ENCODE results near the gene TOB1.
A peak's percentile ranks its signal among the peaks of the same experiment; 100 is the strongest.

TOB1 gene

DNA sequence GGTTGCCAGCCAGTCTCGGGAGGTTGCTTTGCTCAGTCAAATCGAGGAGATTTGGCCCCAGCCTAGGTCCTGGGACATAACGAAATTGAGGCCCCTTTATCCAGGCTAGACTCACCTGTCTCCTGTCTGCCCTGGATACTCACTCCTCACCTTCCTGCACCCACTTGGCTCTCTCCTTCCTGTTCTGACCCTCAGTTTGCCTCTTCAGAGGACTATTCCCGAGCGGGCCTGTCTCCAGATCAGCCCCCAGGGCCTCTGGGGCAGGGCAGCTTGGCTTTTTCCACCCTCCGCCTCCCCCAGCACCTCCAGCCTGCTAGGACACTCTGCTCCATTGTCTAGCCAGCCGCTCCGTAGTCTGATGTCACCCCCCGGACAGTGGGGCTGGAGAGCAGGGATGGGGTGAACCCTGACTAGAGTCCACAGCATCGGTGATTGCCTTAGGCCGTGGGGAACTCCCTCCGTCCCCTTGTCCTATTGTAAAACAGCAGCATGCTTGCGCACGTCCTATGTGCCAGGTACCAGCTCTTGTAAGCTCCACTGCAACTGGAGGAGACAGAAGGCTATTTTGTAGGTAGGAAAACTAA lies 21.9 kb downstream of the TOB1 start:
- DNase-seq: no peak

DNA sequence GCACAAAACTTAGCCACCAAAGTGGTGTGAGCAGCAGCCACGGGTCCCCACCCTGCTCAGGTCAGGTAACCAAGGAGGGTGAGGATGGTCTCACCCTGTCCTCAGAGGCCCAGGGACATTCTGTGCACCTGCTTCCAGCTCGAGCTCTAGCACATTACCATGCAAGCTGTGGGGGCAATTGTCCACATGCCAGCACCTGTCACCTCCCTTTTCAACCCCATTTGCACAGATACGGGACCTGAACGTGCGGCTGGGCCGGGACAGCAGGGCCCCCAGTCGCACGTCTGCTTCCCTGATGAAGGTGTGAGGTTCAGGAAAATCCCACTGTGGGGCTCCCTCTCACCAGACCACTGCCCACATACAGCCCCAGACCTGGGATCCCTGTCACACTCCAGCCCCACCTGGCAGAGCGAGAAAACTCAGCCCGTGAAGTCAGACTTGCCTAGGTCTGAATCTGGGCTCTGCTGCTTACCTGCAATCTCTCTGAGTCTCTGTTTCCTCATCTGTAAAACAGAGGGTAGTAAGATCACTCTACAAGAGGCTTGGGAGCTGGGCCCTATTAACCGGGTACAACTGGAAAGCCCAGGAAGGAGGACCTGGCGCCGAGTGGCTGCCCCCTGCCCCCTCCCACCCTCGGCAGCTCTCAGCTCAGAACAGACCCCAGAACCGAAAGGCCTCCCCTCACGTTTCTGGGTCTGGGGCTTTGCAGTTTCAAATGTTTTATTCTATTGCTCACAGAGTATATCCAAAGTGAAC lies 22.8 kb downstream of the TOB1 start:
- DNase-seq: no peak

DNA sequence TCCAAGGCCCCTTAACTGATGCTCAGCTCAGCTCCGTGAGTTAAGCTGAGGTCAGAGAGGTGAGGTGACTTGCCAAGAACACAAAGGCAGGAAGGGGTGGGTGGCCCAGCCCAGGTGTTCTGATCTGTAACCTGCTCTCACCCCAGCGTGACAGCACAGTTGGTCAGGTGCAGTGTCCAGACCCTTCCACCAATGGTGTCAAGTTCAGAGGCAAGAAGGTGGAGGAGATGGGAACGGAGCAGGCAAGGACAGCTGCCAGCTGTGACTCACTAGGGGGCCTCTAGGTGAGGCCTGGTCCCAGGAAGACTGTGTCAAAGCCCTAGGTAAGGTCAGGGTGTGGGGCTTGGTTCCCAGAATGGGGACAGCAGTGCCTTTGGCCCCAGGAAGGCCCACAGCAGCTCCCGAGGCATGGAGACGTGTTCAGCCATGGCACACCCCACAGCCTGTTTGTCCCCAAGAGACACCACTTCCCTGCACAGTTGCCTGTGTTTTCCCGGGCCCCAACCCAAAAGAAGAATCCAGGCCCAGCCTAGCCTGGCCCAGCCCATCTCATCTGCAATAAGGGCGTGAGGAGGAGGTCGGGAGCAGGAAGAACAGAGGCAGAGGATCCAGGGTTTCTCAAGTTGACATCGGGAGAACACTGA lies 23.5 kb downstream of the TOB1 start:
- no peak for DNase-seq

DNA sequence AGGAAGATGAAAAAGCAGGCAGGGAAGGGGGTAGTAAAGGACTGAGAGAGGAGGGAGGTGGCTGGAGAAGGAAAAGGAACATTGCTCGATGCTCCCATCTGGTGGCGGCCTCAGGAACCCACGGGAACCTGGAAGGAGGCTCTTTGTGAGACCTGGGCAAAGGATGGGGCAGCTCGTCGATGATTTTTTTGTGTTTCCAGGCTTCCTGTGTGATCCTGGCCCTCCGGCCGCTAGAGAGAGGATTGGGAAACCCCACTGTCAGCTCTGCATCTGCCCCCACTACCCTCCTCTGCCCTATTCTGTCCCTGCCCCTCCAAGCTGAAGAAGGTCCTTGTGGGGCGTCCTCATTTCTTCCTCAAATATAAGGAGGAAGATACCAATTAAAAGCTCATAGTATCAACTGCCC lies 24.2 kb downstream of the TOB1 start:
- peak; percentile 80 for DNase-seq

DNA sequence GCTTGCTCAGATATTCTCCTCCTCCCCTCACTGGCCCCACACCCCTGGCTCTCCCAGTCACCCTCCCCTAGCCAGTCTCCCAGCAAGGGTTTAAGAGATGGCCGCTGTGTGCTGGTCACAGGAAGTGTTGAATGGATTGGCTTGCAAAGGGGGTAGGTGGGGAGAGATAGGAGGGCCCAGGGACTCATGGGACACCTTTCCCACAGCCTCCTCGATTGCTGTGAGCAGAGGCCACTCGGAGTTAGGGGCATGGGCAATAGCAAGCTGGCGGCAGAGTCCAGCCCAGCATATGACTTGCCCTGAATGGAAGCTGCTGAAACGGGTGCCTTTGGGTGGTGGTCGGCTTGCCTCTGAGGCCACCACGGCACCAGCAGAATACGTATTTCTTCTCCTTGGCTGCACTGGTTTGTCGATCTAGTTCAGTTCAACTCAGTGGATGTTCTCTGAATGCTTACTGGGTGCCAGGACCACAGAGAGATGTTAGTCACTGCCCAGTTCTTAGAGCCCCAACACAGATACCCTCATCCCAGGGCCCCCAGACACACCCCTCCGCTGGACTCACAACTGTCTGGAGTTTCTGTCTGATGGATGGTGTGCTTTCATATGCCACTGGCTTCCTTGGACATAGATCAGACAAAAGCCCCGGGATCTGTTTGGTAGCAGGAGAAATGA lies 24.7 kb downstream of the TOB1 start:
- DNase-seq: no peak

DNA sequence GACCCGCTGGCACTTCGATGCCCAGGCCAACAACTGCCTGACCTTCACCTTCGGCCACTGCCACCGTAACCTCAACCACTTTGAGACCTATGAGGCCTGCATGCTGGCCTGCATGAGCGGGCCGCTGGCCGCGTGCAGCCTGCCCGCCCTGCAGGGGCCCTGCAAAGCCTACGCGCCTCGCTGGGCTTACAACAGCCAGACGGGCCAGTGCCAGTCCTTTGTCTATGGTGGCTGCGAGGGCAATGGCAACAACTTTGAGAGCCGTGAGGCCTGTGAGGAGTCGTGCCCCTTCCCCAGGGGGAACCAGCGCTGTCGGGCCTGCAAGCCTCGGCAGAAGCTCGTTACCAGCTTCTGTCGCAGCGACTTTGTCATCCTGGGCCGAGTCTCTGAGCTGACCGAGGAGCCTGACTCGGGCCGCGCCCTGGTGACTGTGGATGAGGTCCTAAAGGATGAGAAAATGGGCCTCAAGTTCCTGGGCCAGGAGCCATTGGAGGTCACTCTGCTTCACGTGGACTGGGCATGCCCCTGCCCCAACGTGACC lies 25.8 kb downstream of the TOB1 start:
- DNase-seq: no peak

DNA sequence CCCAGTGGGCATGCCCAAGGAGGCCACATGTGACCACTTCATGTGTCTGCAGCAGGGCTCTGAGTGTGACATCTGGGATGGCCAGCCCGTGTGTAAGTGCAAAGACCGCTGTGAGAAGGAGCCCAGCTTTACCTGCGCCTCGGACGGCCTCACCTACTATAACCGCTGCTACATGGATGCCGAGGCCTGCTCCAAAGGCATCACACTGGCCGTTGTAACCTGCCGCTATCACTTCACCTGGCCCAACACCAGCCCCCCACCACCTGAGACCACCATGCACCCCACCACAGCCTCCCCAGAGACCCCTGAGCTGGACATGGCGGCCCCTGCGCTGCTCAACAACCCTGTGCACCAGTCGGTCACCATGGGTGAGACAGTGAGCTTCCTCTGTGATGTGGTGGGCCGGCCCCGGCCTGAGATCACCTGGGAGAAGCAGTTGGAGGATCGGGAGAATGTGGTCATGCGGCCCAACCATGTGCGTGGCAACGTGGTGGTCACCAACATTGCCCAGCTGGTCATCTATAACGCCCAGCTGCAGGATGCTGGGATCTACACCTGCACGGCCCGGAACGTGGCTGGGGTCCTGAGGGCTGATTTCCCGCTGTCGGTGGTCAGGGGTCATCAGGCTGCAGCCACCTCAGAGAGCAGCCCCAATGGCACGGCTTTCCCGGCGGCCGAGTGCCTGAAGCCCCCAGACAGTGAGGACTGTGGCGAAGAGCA lies 26.4 kb downstream of the TOB1 start:
- no peak for DNase-seq

DNA sequence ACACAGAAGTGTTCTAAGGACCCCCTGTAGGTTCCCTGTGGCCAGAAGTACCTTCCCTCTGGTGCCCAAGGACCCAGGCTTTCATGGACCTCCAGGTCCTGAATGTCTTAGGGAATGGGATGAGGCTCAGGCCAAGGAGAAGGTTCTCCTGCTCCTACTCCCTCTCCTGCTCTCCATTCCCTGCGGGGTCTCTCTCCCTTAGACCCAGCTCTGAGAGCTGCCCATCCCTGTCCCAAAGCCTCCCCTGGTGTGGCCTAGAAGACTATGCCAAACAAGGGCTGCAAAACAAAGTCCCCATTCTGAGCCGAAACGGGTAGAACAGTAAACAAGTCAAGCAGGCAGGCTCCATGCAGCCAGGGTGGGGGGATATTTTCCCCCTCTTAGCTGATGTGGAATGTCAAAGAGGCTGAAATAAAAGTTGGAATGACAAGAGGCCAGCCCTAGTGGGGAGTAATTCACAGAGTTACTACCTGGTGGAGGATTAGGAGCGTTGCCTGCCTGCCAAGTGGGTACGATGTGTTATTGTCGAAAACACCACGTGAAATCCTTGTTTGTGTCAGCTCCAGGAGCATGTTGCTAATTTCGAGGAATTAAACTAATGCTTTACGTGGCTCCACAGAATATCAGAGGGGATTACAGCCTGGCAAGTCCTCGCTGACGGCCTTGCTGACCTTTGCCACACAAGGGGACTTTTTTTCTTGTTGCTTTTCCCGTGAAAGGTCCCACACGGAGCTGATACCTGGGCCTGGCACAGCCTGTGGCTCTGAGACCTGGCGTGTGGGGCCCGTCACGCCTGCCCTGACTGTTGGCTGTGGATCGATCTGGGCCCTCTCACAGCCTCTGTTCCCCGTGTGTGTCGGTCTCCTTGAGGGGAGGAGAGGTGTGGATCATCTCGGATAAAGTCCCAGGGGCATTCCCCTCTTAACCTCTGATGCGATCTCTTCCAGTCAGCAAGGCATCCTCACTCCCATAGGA lies 27.9 kb downstream of the TOB1 start:
- DNase-seq: no peak

DNA sequence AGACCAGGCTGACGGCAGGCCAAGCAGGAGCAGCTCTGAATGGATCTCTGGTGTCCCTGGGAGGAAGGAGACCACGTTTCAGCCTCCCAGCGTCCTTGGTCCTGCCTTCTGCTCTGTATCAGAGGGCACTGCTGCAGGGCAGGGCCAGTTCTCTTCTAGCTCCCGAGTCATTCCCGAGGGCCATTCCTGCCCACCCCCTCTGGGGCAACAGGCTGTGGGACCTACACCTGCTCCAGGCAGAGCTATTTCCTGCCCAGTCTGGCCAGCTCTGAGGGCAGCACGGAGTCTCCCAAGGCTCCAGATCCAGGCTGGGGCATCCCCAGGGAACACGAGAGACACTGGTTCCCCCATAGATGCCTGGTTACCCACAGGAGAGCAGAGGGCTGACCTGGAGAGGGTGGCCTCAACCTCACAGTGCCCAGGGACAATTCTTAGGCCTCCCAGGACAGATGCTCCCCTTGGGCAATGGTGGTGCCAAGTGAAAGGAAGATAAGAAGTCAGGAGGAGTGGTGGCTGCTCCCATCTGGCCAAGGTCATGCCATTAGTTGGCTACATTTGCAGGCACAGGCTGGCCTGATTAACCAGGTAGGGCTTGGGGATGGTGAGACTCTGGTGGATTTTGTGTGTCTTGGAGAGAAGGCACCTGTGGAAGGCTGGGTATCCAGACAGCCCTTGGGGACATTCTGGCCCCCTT lies 28.7 kb downstream of the TOB1 start:
- no peak for DNase-seq

DNA sequence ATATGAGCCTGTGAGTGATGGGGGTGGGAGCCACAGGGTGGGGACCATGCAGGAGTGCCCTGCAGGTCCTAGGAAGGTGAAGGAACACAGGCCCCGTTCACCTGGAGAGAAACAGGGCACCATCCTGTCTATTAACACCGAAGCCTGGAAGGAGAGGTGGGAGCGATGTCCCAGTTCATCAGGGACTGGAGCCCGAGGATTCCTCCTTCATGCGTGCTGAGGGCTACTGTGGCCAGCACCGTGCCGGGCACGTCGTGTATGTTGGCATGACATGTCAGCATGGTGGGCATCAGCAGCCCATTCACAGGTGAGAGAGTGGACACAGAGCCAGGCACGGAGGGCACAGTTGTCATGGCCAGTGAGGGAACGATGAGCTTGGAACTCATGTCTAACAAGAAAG lies 29.3 kb downstream of the TOB1 start:
- DNase-seq: no peak

DNA sequence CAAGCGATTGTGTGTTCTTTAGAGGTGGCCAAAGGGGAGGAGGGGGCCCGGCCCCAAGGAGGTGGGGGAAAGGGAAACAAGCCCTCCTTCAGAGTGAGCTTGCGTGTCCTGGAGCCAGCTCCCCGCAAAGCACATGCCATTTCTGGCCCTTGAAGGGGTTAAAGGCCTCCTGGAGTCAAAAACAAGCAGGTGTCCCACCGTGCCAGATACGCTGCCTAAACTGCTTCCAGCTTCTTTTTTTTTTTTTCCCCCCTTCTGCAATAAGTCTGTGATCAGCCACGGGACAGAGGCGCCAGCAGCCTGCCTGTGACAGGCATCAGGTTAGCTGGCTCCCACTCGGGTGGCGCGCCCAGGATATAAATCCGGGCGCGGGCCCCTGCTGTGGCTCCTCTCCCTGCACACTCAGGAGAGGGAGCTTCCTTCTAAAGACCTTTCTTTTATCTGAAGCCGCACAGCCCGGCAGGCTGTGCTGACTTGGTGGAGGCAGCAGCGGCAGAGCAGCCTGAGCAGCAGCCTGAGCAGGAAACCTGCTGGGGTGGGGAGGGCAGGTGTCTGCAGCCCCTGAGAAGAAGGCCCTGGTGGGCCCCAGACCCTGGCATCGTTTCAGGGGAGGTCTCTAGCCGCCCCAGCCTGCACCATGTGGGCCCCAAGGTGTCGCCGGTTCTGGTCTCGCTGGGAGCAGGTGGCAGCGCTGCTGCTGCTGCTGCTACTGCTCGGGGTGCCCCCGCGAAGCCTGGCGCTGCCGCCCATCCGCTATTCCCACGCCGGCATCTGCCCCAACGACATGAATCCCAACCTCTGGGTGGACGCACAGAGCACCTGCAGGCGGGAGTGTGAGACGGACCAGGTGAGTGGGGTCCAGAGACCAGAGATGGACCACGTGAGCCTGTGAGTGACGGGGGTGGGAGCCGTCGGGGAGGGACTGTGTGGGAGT lies 30.6 kb downstream of the TOB1 start, which contains the start of gene WFIKKN2:
WFIKKN2 (plus strand) TSS at position 286 of the 934 bp plus-strand sequence; CDS start at position 638, 352 bp downstream.
- DNase-seq: no peak

DNA sequence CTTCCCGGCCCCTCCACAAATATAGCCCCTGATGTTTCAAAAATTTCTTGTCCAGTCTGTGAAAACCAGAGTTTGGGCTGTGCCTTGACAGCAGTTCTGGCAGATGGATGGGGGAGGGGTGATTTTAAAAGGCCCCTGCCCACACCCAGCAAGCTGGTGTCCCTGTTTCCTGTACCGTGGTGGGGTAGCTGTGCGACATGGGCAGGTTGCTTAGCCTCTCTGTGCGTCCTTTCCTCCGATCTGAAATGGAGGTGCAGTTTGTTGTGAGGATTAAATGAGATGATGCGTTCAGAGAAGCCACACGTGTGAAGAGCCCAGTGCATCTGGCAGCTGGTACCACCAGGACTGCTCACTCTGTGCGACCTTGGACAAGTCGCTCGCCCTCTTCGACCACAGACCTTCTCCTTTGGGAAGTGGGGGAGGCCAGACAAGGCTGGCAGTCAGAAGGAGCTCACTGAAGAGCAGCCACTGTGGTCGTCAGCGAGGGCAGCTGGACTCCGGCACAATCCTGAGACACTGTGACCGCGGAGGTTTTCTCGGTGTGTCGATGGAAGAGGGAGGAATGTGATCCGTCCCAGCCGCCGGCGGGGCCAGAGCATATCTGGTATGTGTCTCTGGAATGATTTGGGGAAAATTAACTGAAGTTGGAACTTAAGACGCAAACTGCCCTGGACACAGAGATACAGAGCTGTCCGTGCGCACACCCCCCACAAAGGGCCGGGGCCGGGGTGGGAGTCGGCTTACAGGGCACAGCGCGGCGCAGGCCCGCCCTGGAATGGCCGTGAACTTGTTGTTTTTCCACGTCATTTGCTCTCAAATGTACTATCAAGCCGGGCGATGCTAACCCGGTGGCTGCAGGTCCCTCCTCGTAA lies 31.5 kb downstream of the TOB1 start:
- DNase-seq: no peak

DNA sequence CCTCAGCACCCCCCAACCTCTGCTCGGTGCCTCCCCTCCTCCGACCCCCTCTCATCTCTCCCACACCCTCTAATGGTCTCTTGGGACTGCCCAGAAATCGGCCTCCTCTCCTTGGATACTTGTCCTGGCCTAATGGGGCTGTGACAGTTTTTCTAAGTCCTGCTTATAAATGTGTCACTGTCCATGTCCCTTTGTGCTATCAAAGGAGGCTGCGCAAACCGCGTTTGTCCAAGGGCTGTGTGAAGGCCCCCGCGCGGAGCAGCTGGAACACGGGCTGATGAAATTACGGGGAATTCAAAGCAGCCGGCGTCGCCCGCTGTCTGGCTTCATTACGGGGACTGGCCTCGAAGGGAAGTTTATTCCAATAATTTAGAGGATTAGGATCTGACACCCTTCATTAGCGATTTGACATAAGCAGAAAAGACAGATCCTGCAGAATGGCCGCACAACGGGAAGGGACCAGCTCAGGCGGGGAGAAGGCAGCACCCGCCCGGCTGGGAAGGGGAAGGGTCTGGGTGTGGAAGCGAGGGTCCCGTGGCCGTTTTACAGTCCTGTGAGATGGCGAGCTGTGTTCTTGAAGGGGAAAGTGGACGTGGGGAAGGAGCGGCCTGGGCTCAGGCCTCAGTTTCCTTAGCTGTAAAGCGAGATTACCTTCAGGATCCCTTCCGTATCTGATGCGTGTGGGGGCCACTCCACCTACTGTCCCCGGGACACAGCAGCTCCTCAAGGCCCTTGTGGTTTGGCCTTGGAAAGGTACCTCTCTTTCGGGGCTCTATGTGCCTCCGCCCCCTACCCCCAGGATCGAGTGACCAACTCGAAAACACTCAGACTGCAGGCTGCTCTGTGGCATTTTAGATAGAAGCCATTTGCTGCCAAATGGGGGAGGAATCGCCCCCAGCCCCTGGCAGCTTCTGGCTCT lies 32.4 kb downstream of the TOB1 start:
- DNase-seq: no peak

DNA sequence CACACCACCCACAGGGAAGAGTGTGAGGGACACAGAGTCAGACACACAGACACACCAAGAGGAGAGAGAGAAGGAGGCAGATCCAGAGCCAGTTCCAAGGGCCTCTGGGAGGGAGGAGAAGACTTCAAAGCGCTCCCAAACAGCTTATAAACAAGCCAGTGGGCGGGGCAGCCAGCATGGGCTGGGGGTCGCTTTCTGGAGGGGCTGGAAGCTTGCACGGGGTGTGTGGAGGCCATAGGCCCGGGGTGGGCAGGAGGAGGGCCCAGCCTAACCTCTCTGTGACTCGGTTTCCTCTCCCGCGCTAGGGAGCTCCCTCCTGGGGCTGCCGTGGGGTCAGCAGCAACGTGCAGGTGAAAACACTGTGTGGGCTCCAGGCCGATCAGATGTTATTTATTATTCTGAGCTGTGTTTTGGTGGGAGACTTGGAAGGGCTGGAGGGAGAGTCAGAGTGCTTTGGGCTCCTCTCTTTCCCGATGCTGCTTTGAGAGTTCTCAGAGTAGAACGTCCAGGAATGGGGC lies 33.2 kb downstream of the TOB1 start:
- no peak for DNase-seq

DNA sequence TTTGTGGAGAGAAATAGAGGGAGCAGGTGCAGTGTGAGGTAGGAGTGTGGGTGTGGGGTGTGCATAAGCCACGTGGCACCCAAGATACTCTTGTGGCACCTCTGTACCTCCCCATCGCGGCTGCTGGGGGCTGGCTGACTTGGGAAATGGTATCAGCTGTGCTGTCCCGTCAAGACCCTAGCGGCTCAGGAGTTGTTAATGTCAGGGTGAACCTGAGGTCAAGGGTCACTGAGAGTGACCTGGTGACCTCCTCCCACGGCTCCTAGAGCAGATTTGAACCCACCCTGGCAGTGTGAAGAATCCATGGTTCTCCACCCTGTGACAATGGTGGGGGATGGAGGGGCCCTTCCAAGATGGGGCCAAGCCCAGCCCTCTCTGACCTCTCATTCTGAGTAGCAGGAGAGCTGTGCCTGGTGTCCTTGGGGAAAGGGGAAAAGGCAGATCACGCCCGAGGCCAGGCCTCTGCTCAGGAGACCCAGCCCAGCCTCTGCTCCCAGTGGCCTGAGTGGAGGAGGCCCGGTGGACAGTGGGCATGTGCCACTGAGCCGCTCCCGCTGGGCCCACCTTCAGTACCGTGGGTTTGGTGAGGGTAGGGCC lies 33.8 kb downstream of the TOB1 start:
- DNase-seq: no peak

DNA sequence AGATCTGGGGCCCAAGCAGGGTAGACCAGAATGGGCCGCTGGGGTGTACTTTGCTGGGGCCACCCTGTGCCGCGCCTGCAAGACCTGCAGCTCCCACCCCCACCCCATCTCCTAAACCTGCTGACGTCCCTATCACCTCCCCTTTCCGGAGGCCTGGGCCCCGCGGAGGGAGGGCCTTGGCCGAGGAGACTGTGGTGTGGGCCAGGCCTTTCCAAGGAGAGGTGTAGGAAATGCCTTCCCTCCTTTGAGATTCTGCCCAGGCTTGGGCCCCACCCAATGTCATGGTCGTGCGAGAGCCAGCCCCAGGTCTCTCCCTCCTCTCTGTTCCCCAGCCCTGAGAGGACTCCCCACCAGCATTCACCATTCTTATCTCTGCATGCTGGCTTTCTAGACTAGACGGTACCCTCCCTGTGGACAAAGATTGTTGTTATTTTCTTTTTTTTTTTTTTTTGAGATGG lies 34.7 kb downstream of the TOB1 start:
- DNase-seq: no peak

DNA sequence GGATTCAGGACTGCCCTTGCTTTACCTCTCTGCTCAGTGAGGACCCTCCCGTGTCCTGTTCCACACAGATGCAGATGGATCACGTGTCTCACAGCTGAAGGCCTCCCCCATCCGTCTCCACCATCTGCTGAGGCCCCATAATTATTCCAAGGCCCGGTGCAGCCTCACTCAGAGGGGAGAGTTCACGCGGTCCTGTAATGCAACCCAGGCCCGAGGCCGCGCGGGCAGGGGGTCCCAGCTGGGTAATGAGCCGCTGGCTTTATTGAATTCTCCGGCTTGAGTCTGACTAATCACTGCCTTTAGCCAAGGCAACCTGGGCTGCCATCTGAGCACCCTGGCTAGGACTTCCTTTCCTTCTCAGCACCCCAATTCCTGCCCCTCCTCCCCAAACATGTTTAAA lies 35.2 kb downstream of the TOB1 start:
- no peak for DNase-seq
